WTC11 (cell line): ENCODE measurements around the gene PIANP. TPM values are rescaled to one million over a fixed set of nuclear protein-coding genes. Genes with fewer than 3 reads are reported as not detected.

Experiments used
- ATF1 ChIP-seq: sonication (generic); formaldehyde crosslinking; IDR thresholded peaks from 2 replicates; pipeline ENCODE4 v1.8.1; 2023; ENCODE audit warnings: mild to moderate bottlenecking, moderate library complexity, missing genetic modification reagents
- CBFB ChIP-seq: sonication (generic); formaldehyde crosslinking; IDR thresholded peaks from 2 replicates; pipeline ENCODE4 v1.8.1; 2022; ENCODE audit warnings: mild to moderate bottlenecking, low read depth, missing genetic modification reagents
- CREM ChIP-seq: sonication (generic); formaldehyde crosslinking; IDR thresholded peaks from 2 replicates; pipeline ENCODE4 v1.8.1; 2022; ENCODE audit warnings: mild to moderate bottlenecking, missing genetic modification reagents, moderate library complexity
- CTCF ChIP-seq: fragments of 200-600 bp; IDR thresholded peaks from 2 replicates; pipeline ENCODE4 v1.8.0; 2022; ENCODE audit warnings: antibody characterized with exemption
- E2F4 ChIP-seq: sonication (generic); formaldehyde crosslinking; IDR thresholded peaks from 2 replicates; pipeline ENCODE4 v1.8.1; 2022; ENCODE audit warnings: low read depth, mild to moderate bottlenecking, moderate library complexity, missing genetic modification reagents, borderline replicate concordance
- ELF4 ChIP-seq: sonication (generic); formaldehyde crosslinking; IDR thresholded peaks from 2 replicates; pipeline ENCODE4 v1.8.1; 2022; ENCODE audit warnings: low read depth, mild to moderate bottlenecking, moderate library complexity, missing genetic modification reagents
- ERG ChIP-seq: fragments of 250-450 bp; sonication (Bioruptor Pico); IDR thresholded peaks from 2 replicates; pipeline ENCODE4 v1.8.0; 2021; ENCODE audit warnings: mild to moderate bottlenecking
- FOXK1 ChIP-seq: sonication (generic); formaldehyde crosslinking; IDR thresholded peaks from 2 replicates; pipeline ENCODE4 v1.8.0; 2022; ENCODE audit warnings: mild to moderate bottlenecking, moderate library complexity, missing genetic modification reagents
- GABPB1 ChIP-seq: sonication (generic); formaldehyde crosslinking; IDR thresholded peaks from 2 replicates; pipeline ENCODE4 v1.8.1; 2023; ENCODE audit warnings: mild to moderate bottlenecking, missing genetic modification reagents
- GRHL2 ChIP-seq: fragments of 250-450 bp; sonication (Bioruptor Pico); IDR thresholded peaks from 2 replicates; pipeline ENCODE4 v1.8.0; 2022; ENCODE audit warnings: mild to moderate bottlenecking, moderate library complexity; ENCODE audit not compliant: insufficient replicate concordance, severe bottlenecking
- JAZF1 ChIP-seq: fragments of 250-450 bp; sonication (Bioruptor Pico); IDR thresholded peaks from 2 replicates; pipeline ENCODE4 v1.9.0; 2021; ENCODE audit warnings: moderate library complexity, mild to moderate bottlenecking, inconsistent platforms
- JUN ChIP-seq: sonication (generic); formaldehyde crosslinking; IDR thresholded peaks from 2 replicates; pipeline ENCODE4 v1.8.0; 2023; ENCODE audit warnings: mild to moderate bottlenecking, missing genetic modification reagents
- KAT7 ChIP-seq: sonication (generic); formaldehyde crosslinking; IDR thresholded peaks from 2 replicates; pipeline ENCODE4 v1.8.1; 2023; ENCODE audit warnings: missing genetic modification reagents, mild to moderate bottlenecking, borderline replicate concordance
- MXD4 ChIP-seq: fragments of 250-450 bp; sonication (Bioruptor Pico); IDR thresholded peaks from 2 replicates; pipeline ENCODE4 v1.8.0; 2021; ENCODE audit warnings: mild to moderate bottlenecking, moderate library complexity, borderline replicate concordance
- NFYB ChIP-seq: sonication (generic); formaldehyde crosslinking; conservative IDR thresholded peaks from 2 replicates; pipeline ENCODE4 v1.8.0; 2022; ENCODE audit warnings: low read depth, missing genetic modification reagents
- NR2C2 ChIP-seq: sonication (generic); formaldehyde crosslinking; IDR thresholded peaks from 2 replicates; pipeline ENCODE4 v1.8.0; 2022; ENCODE audit warnings: mild to moderate bottlenecking, missing genetic modification reagents
- PREB ChIP-seq: sonication (generic); formaldehyde crosslinking; IDR thresholded peaks from 2 replicates; pipeline ENCODE4 v1.8.1; 2022; ENCODE audit warnings: mild to moderate bottlenecking, missing genetic modification reagents, moderate library complexity, borderline replicate concordance
- RORB ChIP-seq: fragments of 250-450 bp; sonication (Bioruptor Pico); IDR thresholded peaks from 2 replicates; pipeline ENCODE4 v1.9.0; 2021; ENCODE audit warnings: mild to moderate bottlenecking
- SMAD3 ChIP-seq: sonication (generic); formaldehyde crosslinking; IDR thresholded peaks from 2 replicates; pipeline ENCODE4 v1.8.0; 2022; ENCODE audit warnings: missing genetic modification reagents, mild to moderate bottlenecking, borderline replicate concordance
- SOX15 ChIP-seq: fragments of 250-450 bp; sonication (Bioruptor Pico); IDR thresholded peaks from 2 replicates; pipeline ENCODE4 v1.9.0; 2021; ENCODE audit warnings: mild to moderate bottlenecking
- SP1 ChIP-seq: sonication (generic); formaldehyde crosslinking; conservative IDR thresholded peaks from 2 replicates; pipeline ENCODE4 v1.8.1; 2022; ENCODE audit warnings: missing genetic modification reagents
- STAT6 ChIP-seq: sonication (generic); formaldehyde crosslinking; conservative IDR thresholded peaks from 2 replicates; pipeline ENCODE4 v1.8.1; 2023; ENCODE audit warnings: mild to moderate bottlenecking, low read depth, missing genetic modification reagents, moderate library complexity
- TEAD1 ChIP-seq: sonication (generic); formaldehyde crosslinking; IDR thresholded peaks from 2 replicates; pipeline ENCODE4 v1.8.0; 2022; ENCODE audit warnings: mild to moderate bottlenecking, missing genetic modification reagents
- TP53 ChIP-seq: sonication (generic); formaldehyde crosslinking; IDR thresholded peaks from 2 replicates; pipeline ENCODE4 v1.8.1; 2023; ENCODE audit warnings: mild to moderate bottlenecking, missing genetic modification reagents
- ZBTB21 ChIP-seq: sonication (generic); formaldehyde crosslinking; IDR thresholded peaks from 2 replicates; pipeline ENCODE4 v1.8.1; 2023; ENCODE audit warnings: mild to moderate bottlenecking, missing genetic modification reagents, borderline replicate concordance
- ZMAT4 ChIP-seq: fragments of 250-450 bp; sonication (Bioruptor Pico); IDR thresholded peaks from 2 replicates; pipeline ENCODE4 v1.9.0; 2021; ENCODE audit warnings: mild to moderate bottlenecking
- ZNF121 ChIP-seq: sonication (generic); formaldehyde crosslinking; IDR thresholded peaks from 2 replicates; pipeline ENCODE4 v1.8.0; 2023; ENCODE audit warnings: missing genetic modification reagents
- ZNF423 ChIP-seq: fragments of 250-450 bp; sonication (Bioruptor Pico); IDR thresholded peaks from 2 replicates; pipeline ENCODE4 v2.1.2; 2022; ENCODE audit warnings: mild to moderate bottlenecking, moderate library complexity
- ZNF671 ChIP-seq: fragments of 250-450 bp; sonication (Bioruptor Pico); IDR thresholded peaks from 2 replicates; pipeline ENCODE4 v1.8.0; 2021; ENCODE audit warnings: mild to moderate bottlenecking
- total RNA-seq: library from RNA; stranded (reverse); gene quantifications from 3 replicates; pipeline ENCODE4 v1.2.3, GENCODE V29; 2021
- TF ChIP-seq, protein P1 (sequence below): sonication (generic); formaldehyde crosslinking; IDR thresholded peaks from 2 replicates; pipeline ENCODE4 v1.8.0; 2023; ENCODE audit warnings: missing genetic modification reagents
- TF ChIP-seq, protein P2 (sequence below): fragments of 250-450 bp; sonication (Bioruptor Pico); IDR thresholded peaks from 2 replicates; pipeline ENCODE4 v1.9.0; 2021; ENCODE audit warnings: moderate library complexity, mild to moderate bottlenecking, inconsistent platforms, borderline replicate concordance

The PIANP gene
- total RNA-seq, 1 experiment from 2014 or later: 7.7 TPM

DNA sequence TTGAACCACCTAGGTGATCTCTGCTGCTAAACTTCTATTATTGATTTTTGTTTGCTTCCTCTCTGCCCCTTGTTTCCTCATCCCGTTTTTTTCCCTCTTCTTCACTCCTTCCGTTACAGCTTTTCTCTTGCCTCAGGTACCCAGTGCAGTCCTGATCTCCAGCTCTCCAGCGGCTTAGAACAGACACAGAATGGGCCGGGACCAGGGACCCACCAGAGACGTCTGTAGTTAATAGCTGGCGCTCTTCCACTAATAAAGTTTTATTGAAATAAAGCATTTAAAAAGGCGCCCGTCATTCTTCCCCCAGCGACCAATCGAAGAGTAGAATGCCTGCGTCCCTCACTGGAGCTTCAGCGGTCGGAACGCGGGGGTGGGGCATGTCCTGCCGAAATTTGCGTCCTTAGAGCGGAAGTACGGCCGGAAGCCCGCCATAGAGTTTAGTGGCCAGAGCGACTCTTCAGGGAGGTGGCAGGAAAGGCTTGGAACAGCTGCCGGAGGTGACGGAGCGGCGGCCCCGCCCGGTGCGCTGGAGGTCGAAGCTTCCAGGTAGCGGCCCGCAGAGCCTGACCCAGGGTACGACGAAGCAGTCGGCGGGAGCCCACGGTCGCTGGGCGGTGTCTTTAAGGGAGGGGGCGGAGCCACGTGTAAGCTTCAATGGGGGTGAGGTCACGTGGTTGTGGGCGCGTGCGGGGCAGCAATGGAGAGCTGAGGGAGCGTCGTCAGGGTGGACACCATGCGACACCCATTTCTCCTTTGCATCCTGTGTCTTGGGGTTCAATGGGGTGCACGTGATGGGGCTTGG lies 23.2 kb upstream of the PIANP start, which contains the start of gene COPS7A (continued):
- peak; percentile 94 for TF ChIP-seq ATF1 (CRISPR knock-in tag)
- TF ChIP-seq KAT7 (CRISPR knock-in tag): no peak
- TF ChIP-seq CBFB (CRISPR knock-in tag): 0 out of 2 replicates have a peak, but pooled peaks have one; percentile 59
- TF ChIP-seq JUN (CRISPR knock-in tag): peak; percentile 92; the same call in 1 of the 2 replicates
- TF ChIP-seq MXD4 (CRISPR knock-in tag): no peak
- TF ChIP-seq STAT6 (CRISPR knock-in tag): no peak
- TF ChIP-seq ZMAT4: no peak
- TF ChIP-seq ERG (CRISPR knock-in tag): no peak
- TF ChIP-seq SMAD3 (CRISPR knock-in tag): peak; percentile 96
- TF ChIP-seq ELF4 (CRISPR knock-in tag): peak; percentile 84; the same call in 1 of the 2 replicates
- TF ChIP-seq, protein P1, sequence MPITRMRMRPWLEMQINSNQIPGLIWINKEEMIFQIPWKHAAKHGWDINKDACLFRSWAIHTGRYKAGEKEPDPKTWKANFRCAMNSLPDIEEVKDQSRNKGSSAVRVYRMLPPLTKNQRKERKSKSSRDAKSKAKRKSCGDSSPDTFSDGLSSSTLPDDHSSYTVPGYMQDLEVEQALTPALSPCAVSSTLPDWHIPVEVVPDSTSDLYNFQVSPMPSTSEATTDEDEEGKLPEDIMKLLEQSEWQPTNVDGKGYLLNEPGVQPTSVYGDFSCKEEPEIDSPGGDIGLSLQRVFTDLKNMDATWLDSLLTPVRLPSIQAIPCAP (CRISPR knock-in tag): peak; percentile 96
- no peak for TF ChIP-seq SOX15 (CRISPR knock-in tag)
- TF ChIP-seq ZNF671 (CRISPR knock-in tag): no peak
- peak; percentile 95 for TF ChIP-seq SP1 (CRISPR knock-in tag)
- TF ChIP-seq, protein P2, sequence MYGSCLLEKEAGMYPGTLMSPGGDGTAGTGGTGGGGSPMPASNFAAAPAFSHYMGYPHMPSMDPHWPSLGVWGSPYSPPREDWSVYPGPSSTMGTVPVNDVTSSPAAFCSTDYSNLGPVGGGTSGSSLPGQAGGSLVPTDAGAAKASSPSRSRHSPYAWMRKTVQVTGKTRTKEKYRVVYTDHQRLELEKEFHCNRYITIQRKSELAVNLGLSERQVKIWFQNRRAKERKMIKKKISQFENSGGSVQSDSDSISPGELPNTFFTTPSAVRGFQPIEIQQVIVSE (CRISPR knock-in tag): no peak
- peak; percentile 47 for TF ChIP-seq NFYB
- TF ChIP-seq RORB (CRISPR knock-in tag): no peak
- peak; percentile 76 for TF ChIP-seq E2F4 (CRISPR knock-in tag)
- peak; percentile 75 for TF ChIP-seq GABPB1 (CRISPR knock-in tag)
- TF ChIP-seq JAZF1: no peak
- TF ChIP-seq ZNF423 (CRISPR knock-in tag): no peak
- peak; percentile 94 for TF ChIP-seq CREM (CRISPR knock-in tag)
- TF ChIP-seq GRHL2 (CRISPR knock-in tag): no peak
- TF ChIP-seq CTCF: no peak
- peak; percentile 99 for TF ChIP-seq ZNF121 (CRISPR knock-in tag)
- peak; percentile 96 for TF ChIP-seq TEAD1 (CRISPR knock-in tag)
- peak; percentile 70; the same call in 1 of the 2 replicates for TF ChIP-seq PREB (CRISPR knock-in tag)
- peak; percentile 55 for TF ChIP-seq NR2C2 (CRISPR knock-in tag)
- TF ChIP-seq ZBTB21: peak; percentile 91
- peak; percentile 94 for TF ChIP-seq FOXK1 (CRISPR knock-in tag)
- peak; percentile 98 for TF ChIP-seq TP53 (CRISPR knock-in tag)
